H1 (cell line): ENCODE data around the gene GCLC. TPM values are rescaled to one million over a fixed set of nuclear protein-coding genes. Genes with fewer than 3 reads are reported as not detected.

ENCODE experiments used
- CTCF ChIA-PET: fragments of 300-600 bp; sonication (Branson Sonifier 250); formaldehyde crosslinking; loops from one replicate; lab custom pipeline; 2021; ENCODE audit not compliant: partially characterized antibody; lab: Charles Lee
- POLR2A ChIA-PET: fragments of 300-600 bp; sonication (Branson Sonifier 250); formaldehyde crosslinking; loops from one replicate; lab custom pipeline; 2021; ENCODE audit warnings: inconsistent platforms; ENCODE audit not compliant: partially characterized antibody; lab: Charles Lee
- DNase-seq, 2 experiments: peaks; one replicate each; pipeline versions ENCODE4 v3.0.0 to v3.0.0-alpha.2; 2010 to 2022; ENCODE audit warnings: low spot score in 2 of 2, low read depth in 1 of 2, mixed read lengths in 1 of 2
- FAIRE-seq: peaks from 2 replicates; lab custom pipeline; 2011; peaks lifted over from hg19 to GRCh38; lab: Jason Lieb, UNC
- H2AFZ ChIP-seq: 2 replicates; pipeline ENCODE4 v1.8.1; 2012; ENCODE audit warnings: low read length, inconsistent platforms
- H2AK5ac ChIP-seq: 2 replicates; pipeline ENCODE4 v1.6.1; 2013; ENCODE audit warnings: low read depth, low read length
- H2BK120ac ChIP-seq: replicated peaks from 2 replicates; pipeline ENCODE3; 2013; ENCODE audit warnings: low read depth, low read length, inconsistent platforms
- H2BK12ac ChIP-seq: 2 replicates; pipeline ENCODE4 v1.6.1; 2013; ENCODE audit warnings: low read depth, low read length
- H2BK15ac ChIP-seq: 2 replicates; pipeline ENCODE4 v1.6.1; 2013; ENCODE audit warnings: low read length
- H2BK20ac ChIP-seq: 2 replicates; pipeline ENCODE4 v1.6.1; 2013; ENCODE audit warnings: low read length
- H2BK5ac ChIP-seq: 2 replicates; pipeline ENCODE4 v1.6.1; 2013; ENCODE audit warnings: low read depth, low read length
- H3K14ac ChIP-seq: 2 replicates; pipeline ENCODE4 v1.6.1; 2013; ENCODE audit warnings: inconsistent platforms; ENCODE audit not compliant: insufficient read length
- H3K18ac ChIP-seq: 2 replicates; pipeline ENCODE4 v1.6.1; 2013; ENCODE audit warnings: low read length; ENCODE audit errors: extremely low read depth
- H3K23ac ChIP-seq: 2 replicates; pipeline ENCODE4 v1.6.1; 2013; ENCODE audit warnings: inconsistent platforms; ENCODE audit not compliant: insufficient read length
- H3K23me2 ChIP-seq: 2 replicates; pipeline ENCODE4 v1.6.1; 2013; ENCODE audit warnings: low read depth, low read length
- H3K27ac ChIP-seq: 2 replicates; pipeline ENCODE4 v1.6.1; 2011; ENCODE audit warnings: low read depth, low read length, inconsistent platforms
- H3K27me3 ChIP-seq, 4 experiments: replicated peaks in 1 of 4; 1 replicate in 1 of 4; 2 replicates in 3 of 4; pipeline versions ENCODE4 v1.6.1 to v1.8.1; 2011 to 2013; ENCODE audit warnings: low read length in 3 of 4, mild to moderate bottlenecking in 3 of 4, inconsistent platforms in 2 of 4, mixed read lengths in 2 of 4, moderate library complexity in 1 of 4; ENCODE audit not compliant: control insufficient read depth in 3 of 4, insufficient read depth in 3 of 4; ENCODE audit errors: extremely low read depth in 1 of 4
- H3K36me3 ChIP-seq, 4 experiments: 2 replicates each; pipeline versions ENCODE4 v1.6.1 to v1.8.1; 2011 to 2013; ENCODE audit warnings: mild to moderate bottlenecking in 4 of 4, low read length in 3 of 4, moderate library complexity in 2 of 4, control low read depth in 1 of 4, inconsistent platforms in 1 of 4; ENCODE audit not compliant: insufficient read depth in 4 of 4, control insufficient read depth in 2 of 4
- H3K4ac ChIP-seq: replicated peaks from 2 replicates; pipeline ENCODE3; 2013; ENCODE audit warnings: low read length, low read depth, mixed read lengths, inconsistent platforms; ENCODE audit not compliant: insufficient read length
- H3K4me1 ChIP-seq, 4 experiments: replicated peaks in 1 of 4; 1 replicate in 1 of 4; 2 replicates in 3 of 4; pipeline versions ENCODE4 v1.6.1 to v1.8.1; 2011 to 2013; ENCODE audit warnings: low read length in 3 of 4, inconsistent platforms in 2 of 4, mixed read lengths in 1 of 4; ENCODE audit not compliant: insufficient read depth in 4 of 4, control insufficient read depth in 3 of 4
- H3K4me2 ChIP-seq, 2 experiments: 2 replicates each; pipeline versions ENCODE4 v1.6.1 to v1.8.1; 2011 to 2013; ENCODE audit warnings: low read depth in 2 of 2, low read length in 2 of 2, control low read depth in 1 of 2, inconsistent platforms in 1 of 2, mild to moderate bottlenecking in 1 of 2; ENCODE audit not compliant: insufficient read depth in 1 of 2
- H3K4me3 ChIP-seq, 4 experiments: fragments of 200-600, 300-600 bp in 1 of 4; sonication (generic), shearing (Covaris generic), sonication (Bioruptor Twin) in 1 of 4; 2 replicates each; pipeline versions ENCODE4 v1.5.1 to v1.8.1; 2011 to 2016; ENCODE audit warnings: low read length in 4 of 4, low read depth in 3 of 4, control low read depth in 2 of 4, inconsistent platforms in 2 of 4, mild to moderate bottlenecking in 2 of 4, mixed read lengths in 1 of 4, moderate library complexity in 1 of 4; ENCODE audit not compliant: insufficient read depth in 2 of 4; ENCODE audit errors: extremely low read depth in 1 of 4
- H3K56ac ChIP-seq: replicated peaks from 2 replicates; pipeline ENCODE3; 2013; ENCODE audit warnings: low read depth, mild to moderate bottlenecking, mixed read lengths, low read length, inconsistent platforms; ENCODE audit not compliant: insufficient read length
- H3K79me1 ChIP-seq: 2 replicates; pipeline ENCODE4 v1.6.1; 2013; ENCODE audit warnings: low read depth, low read length, control low read depth
- H3K79me2 ChIP-seq, 2 experiments: 2 replicates each; pipeline versions ENCODE4 v1.6.1 to v1.8.1; 2012 to 2013; ENCODE audit warnings: low read length in 2 of 2, mild to moderate bottlenecking in 2 of 2, inconsistent platforms in 1 of 2; ENCODE audit not compliant: insufficient read depth in 2 of 2, control insufficient read depth in 1 of 2
- H3K9ac ChIP-seq, 4 experiments: replicated peaks in 1 of 4; 1 replicate in 1 of 4; 2 replicates in 3 of 4; pipeline versions ENCODE4 v1.6.1 to v1.8.1; 2011 to 2013; ENCODE audit warnings: low read depth in 3 of 4, low read length in 3 of 4, control low read depth in 2 of 4, mild to moderate bottlenecking in 2 of 4, moderate library complexity in 2 of 4, inconsistent platforms in 1 of 4; ENCODE audit errors: extremely low read depth in 1 of 4
- H3K9me3 ChIP-seq, 2 experiments: 2 replicates each; pipeline versions ENCODE4 v1.6.1 to v1.8.1; 2012 to 2013; ENCODE audit warnings: mild to moderate bottlenecking in 2 of 2, moderate library complexity in 2 of 2, control low read depth in 1 of 2, inconsistent platforms in 1 of 2, low read depth in 1 of 2, low read length in 1 of 2, mixed read lengths in 1 of 2; ENCODE audit not compliant: insufficient read depth in 2 of 2
- H4K20me1 ChIP-seq, 2 experiments: replicated peaks in 1 of 2; 2 replicates each; pipeline versions ENCODE3 to v1.8.1; 2011 to 2013; ENCODE audit warnings: inconsistent platforms in 2 of 2, low read length in 2 of 2, mild to moderate bottlenecking in 1 of 2; ENCODE audit not compliant: insufficient read depth in 2 of 2, control insufficient read depth in 1 of 2
- H4K5ac ChIP-seq: 2 replicates; pipeline ENCODE4 v1.6.1; 2013; ENCODE audit warnings: low read length, low read depth, mixed read lengths, inconsistent platforms; ENCODE audit not compliant: insufficient read length
- H4K8ac ChIP-seq: 2 replicates; pipeline ENCODE4 v1.8.0; 2013; ENCODE audit warnings: mild to moderate bottlenecking, moderate library complexity, low read length, inconsistent platforms; ENCODE audit not compliant: insufficient read depth; ENCODE audit errors: extremely low read depth
- H4K91ac ChIP-seq: replicated peaks from 2 replicates; pipeline ENCODE3; 2013; ENCODE audit warnings: low read length, mixed read lengths, inconsistent platforms; ENCODE audit not compliant: insufficient read length
- BCL11A ChIP-seq, 2 experiments: IDR thresholded peaks; one replicate each; pipeline ENCODE4 v1.6.1; 2011; ENCODE audit warnings: low read depth in 2 of 2, low read length in 2 of 2, mild to moderate bottlenecking in 2 of 2
- CBX8 ChIP-seq: fragments of 300-800, 300-1000 bp; sonication (generic); IDR thresholded peaks from 2 replicates; pipeline ENCODE4 v1.7.1; 2016; ENCODE audit warnings: low read depth, low read length, borderline replicate concordance
- KDM4A ChIP-seq: IDR thresholded peaks from one replicate; pipeline ENCODE4 v1.7.1; 2012; ENCODE audit warnings: low read depth, mild to moderate bottlenecking, moderate library complexity, low read length, inconsistent platforms; ENCODE audit not compliant: severe bottlenecking
- NRF1 ChIP-seq: IDR thresholded peaks from 2 replicates; pipeline ENCODE4 v1.6.1; 2011; ENCODE audit warnings: mild to moderate bottlenecking, low read depth, low read length, improper control_type of control experiment
- SIRT6 ChIP-seq: IDR thresholded peaks from one replicate; pipeline ENCODE4 v1.7.1; 2012; ENCODE audit warnings: low read length, inconsistent platforms
- WGBS, 2 experiments: shearing (Covaris generic) in 1 of 2; methylation state at CpG; one replicate each; pipeline versions ENCODE4 v1.1.6 to v1.1.7; 2013 to 2015; ENCODE audit warnings: low lambda C conversion rate in 2 of 2, mixed read lengths in 2 of 2, inconsistent platforms in 1 of 2, low coverage in 1 of 2, missing lambda C conversion rate in 1 of 2; ENCODE audit not compliant: insufficient replicate concordance in 2 of 2, insufficient coverage in 1 of 2, insufficient read length in 1 of 2; ENCODE audit errors: extremely low coverage in 1 of 2, missing lambda C conversion rate in 1 of 2; 5-methylcytosine and 5-hydroxymethylcytosine counted together
- polyA plus RNA-seq, 7 experiments: library from polyadenylated mRNA; depleted of rRNA in 3 of 7; stranded (reverse) in 5 of 7; unstranded in 2 of 7; fragments of >200 nt in 5 of 7; fragments of 200-250 nt in 2 of 7; gene quantifications; 1 replicate in 5 of 7; 2 replicates in 1 of 7; 4 replicates in 1 of 7; pipeline versions ENCODE4 v1.2.1 to v1.2.3, GENCODE V29; 2011 to 2013; ENCODE audit warnings: missing spikeins in 2 of 7, mixed read lengths in 2 of 7
- total RNA-seq: library from RNA; stranded (reverse); fragmentation: NEBNext Ultra II Directional; extraction: Animal tissue kit (Norgen Biotek cat#: 25700); gene quantifications from 2 replicates; pipeline ENCODE4 v1.2.1, GENCODE V29; 2021

The GCLC gene
- total and polyA plus RNA-seq, 2 of the 8 experiments (the other 6 are each of a cell fraction or from before 2014, with no cell fraction given) = 15.8 to 54.0 TPM

GRCh38 chr6:53547166-53547810 lies 2.4 kb upstream of the GCLC start:
- Histone ChIP-seq H3K56ac (peak overlapping the region; percentile 24), H2BK20ac (no peak overlapping the region), H3K27me3 (peaks cover 0 to 12% (median 8%) of the 10 kb centered on the region in 4 experiments; a peak in 5 of 7 replicates), H4K8ac (peak overlapping the region; percentile 94; the same call in 1 of the 2 replicates), H3K4ac (no peak overlapping the region), H3K27ac (no peak overlapping the region), H3K4me1 (peaks cover 2 to 7% (median 3%) of the 10 kb centered on the region in 4 experiments; a peak in 5 of 7 replicates), H3K36me3 (no peaks in the 10 kb centered on the region), H3K79me1 (peaks cover 5% of the 10 kb centered on the region; the same call in 1 of the 2 replicates), H2AFZ (peak overlapping the region; percentile 94), H2BK5ac (no peak overlapping the region), H4K5ac (no peak overlapping the region), H2BK15ac (no peak overlapping the region), H3K9ac (peak overlapping the region in 3 of 4 experiments; percentile 42 to 52 (median 51); a peak in 5 of 7 replicates), H3K79me2 (peaks cover 0 to 14% of the 10 kb centered on the region in 2 experiments; a peak in 3 of 4 replicates), H3K14ac (no peak overlapping the region), H3K4me2 (peak overlapping the region; percentile 52 to 81), H3K23me2 (peaks cover 21% of the 10 kb centered on the region), H4K20me1 (no peaks in the 10 kb centered on the region), H3K9me3 (no peaks in the 10 kb centered on the region), H2AK5ac (no peak overlapping the region), H2BK12ac (0 out of 2 replicates have a peak overlapping the region, but pooled peaks have one; percentile 29), H3K23ac (no peak overlapping the region), H3K18ac (no peak overlapping the region; the same call in 1 of the 2 replicates), H4K91ac (no peak overlapping the region), H2BK120ac (no peak overlapping the region), H3K4me3 (peak overlapping the region; percentile 57 to 88 (median 83))
- ChIA-PET POLR2A (interaction anchor here (0.6 to 1.5 kb wide), 7 partner anchors 13 to 124 kb away, joined by 3 read pairs; no protein-coding TSS in a partner anchor), CTCF (interaction anchor here (0.9 to 1.5 kb wide), 3 partner anchors 23 to 105 kb away, joined by 3 read pairs; no protein-coding TSS in a partner anchor)
- 17% methylated on average over 12 of the region's 12 CpGs; no CpG with 5 or more reads in 1 of the 2 experiments for WGBS, 2 experiments
- TF ChIP-seq BCL11A (IDR thresholded peaks at IDR 0.05; ENCODE audit: low read depth in 2 of 2, low read length in 2 of 2) (no peak), KDM4A (no peak), CBX8 (no peak), SIRT6 (no peak), NRF1 (no peak)
- FAIRE-seq (no peak), DNase-seq (no peak)
